ENCODE measurements around the gene SMARCA1. TPM values are rescaled to one million over a fixed set of nuclear protein-coding genes. Genes with fewer than 3 reads are reported as not detected.

Gene SMARCA1
- total and polyA plus RNA-seq, 2 of the 13 experiments (the other 11 are each of a cell fraction or from before 2014, with no cell fraction given): 97.7 to 145 TPM

DNA sequence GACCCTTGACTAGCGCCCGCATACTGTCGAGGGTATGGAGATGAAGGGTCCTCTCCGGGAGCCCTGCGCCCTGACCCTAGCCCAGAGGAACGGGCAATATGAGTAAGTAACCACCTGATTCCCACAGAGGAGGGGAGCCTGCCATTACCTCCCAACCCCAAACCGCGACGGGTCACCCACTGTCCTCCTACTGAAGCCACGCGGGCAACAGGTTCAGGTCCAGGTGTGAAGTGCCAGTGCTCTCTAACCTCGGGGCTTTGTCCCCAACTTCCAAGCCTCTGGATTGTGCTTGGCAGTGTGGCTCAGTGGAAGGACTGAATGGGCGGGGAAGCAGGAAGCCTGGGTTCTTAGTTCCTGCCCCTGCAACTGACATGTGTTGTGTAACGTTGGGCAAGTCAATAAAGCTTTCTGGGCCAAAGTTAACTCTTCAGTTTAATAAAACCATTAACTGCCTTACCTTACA is 17.5 kb upstream of the SMARCA1 start (continued):
- TF ChIP-seq ZNF704 (CRISPR knock-in tag; IDR thresholded peaks at IDR 0.05; ENCODE audit: borderline replicate concordance) (no peak), SP2 (CRISPR knock-in tag; IDR thresholded peaks at IDR 0.05) (no peak), ZSCAN25 (CRISPR knock-in tag; IDR thresholded peaks at IDR 0.05) (no peak), NCOA2 (CRISPR knock-in tag; IDR thresholded peaks at IDR 0.05) (no peak), KLF11 (CRISPR knock-in tag; IDR thresholded peaks at IDR 0.05) (no peak), NFIC (IDR thresholded peaks at IDR 0.05; ENCODE audit: low read length) (no peak), ZNF121 (CRISPR knock-in tag; IDR thresholded peaks at IDR 0.05) (no peak), ZBTB4 (CRISPR knock-in tag; IDR thresholded peaks at IDR 0.05; ENCODE audit: borderline replicate concordance) (no peak), SOX6 (IDR thresholded peaks at IDR 0.05) (no peak), SOX6 (CRISPR knock-in tag; IDR thresholded peaks at IDR 0.05) (0 out of 2 replicates have a peak, but pooled peaks have one; percentile 32), HMGXB4 (CRISPR knock-in tag; IDR thresholded peaks at IDR 0.05; ENCODE audit: borderline replicate concordance in 1 of 2, low read depth in 1 of 2) (no peak), PPARG (CRISPR knock-in tag; conservative IDR thresholded peaks at IDR 0.05) (peak; percentile 97), ZNF589 (CRISPR knock-in tag; conservative IDR thresholded peaks at IDR 0.05) (no peak), MIER3 (CRISPR knock-in tag; IDR thresholded peaks at IDR 0.05; ENCODE audit: borderline replicate concordance) (no peak), TOPORS (CRISPR knock-in tag; IDR thresholded peaks at IDR 0.05) (no peak), PHB2 (IDR thresholded peaks at IDR 0.05; ENCODE audit: partially characterized antibody) (no peak), MATR3 (CRISPR knock-in tag; IDR thresholded peaks at IDR 0.05) (no peak), FOSL2 (CRISPR knock-in tag; IDR thresholded peaks at IDR 0.05) (no peak), SNAPC2 (CRISPR knock-in tag; IDR thresholded peaks at IDR 0.05) (no peak), ZNF616 (CRISPR knock-in tag; IDR thresholded peaks at IDR 0.05; ENCODE audit: low read depth) (no peak), CBX5 (CRISPR knock-in tag; IDR thresholded peaks at IDR 0.05; ENCODE audit: borderline replicate concordance) (no peak), HOXA5 (CRISPR knock-in tag; IDR thresholded peaks at IDR 0.05) (no peak), NONO (IDR thresholded peaks at IDR 0.05) (no peak), NONO (CRISPR knock-in tag; conservative IDR thresholded peaks at IDR 0.05) (no peak), ZSCAN20 (CRISPR knock-in tag; IDR thresholded peaks at IDR 0.05; ENCODE audit: borderline replicate concordance) (no peak), ZNF530 (CRISPR knock-in tag; IDR thresholded peaks at IDR 0.05; ENCODE audit: low read depth) (no peak), SOX13 (IDR thresholded peaks at IDR 0.05) (no peak), SOX13 (CRISPR knock-in tag; conservative IDR thresholded peaks at IDR 0.05 in 1 of 2, IDR thresholded peaks at IDR 0.05 in 1 of 2) (peak in 1 of 2 experiments; percentile 6; a peak in 1 of 4 replicates)
